Pancreas (tissue), 10 donors: ENCODE data around the gene SEC61A2. TPM values are rescaled to one million over a fixed set of nuclear protein-coding genes. Genes with fewer than 3 reads are reported as not detected.
"Not testable (repeated sequence)": the region's sequence is repeated elsewhere in the genome, so short reads cannot be mapped to it uniquely, and the experiment has no call there.

Experiments
- ATAC-seq, 4 donors: fragments of 200-7000 bp; cut with Tn5 transposase; one replicate each; pipeline versions ENCODE4 v1.8.0 to v1.9.1; 2020; ENCODE audit warnings: mild to moderate bottlenecking in 4 of 4, moderate library complexity in 4 of 4
- DNase-seq, 6 donors: peaks; one replicate each; pipeline ENCODE4 v3.0.0-alpha.2; 2020
- FAIRE-seq: peaks from 2 replicates; lab custom pipeline; 2012; peaks lifted over from hg19 to GRCh38; lab: Jason Lieb, UNC
- H3K27ac ChIP-seq, 4 donors: fragments of 200-600 bp; sonication (generic); 1 replicate in 3 of 4; 2 replicates in 1 of 4; pipeline versions ENCODE4 v1.5.0 to v1.8.0; 2020
- H3K27me3 ChIP-seq, 4 donors: fragments of 200-600 bp; one replicate each; pipeline ENCODE4 v1.8.0; 2021
- H3K36me3 ChIP-seq, 3 donors: fragments of 200-600 bp; sonication (generic) in 1 of 3; one replicate each; pipeline versions ENCODE4 v1.5.0 to v1.8.0; 2020 to 2021
- H3K4me1 ChIP-seq, 3 donors: fragments of 200-600 bp; one replicate each; pipeline ENCODE4 v1.8.0; 2021
- H3K4me3 ChIP-seq, 4 donors: fragments of 200-600 bp; sonication (generic) in 2 of 4; one replicate each; pipeline versions ENCODE4 v1.5.0 to v1.8.0; 2020 to 2021
- H3K9me3 ChIP-seq, 4 donors: fragments of 200-600 bp; one replicate each; pipeline ENCODE4 v1.8.0; 2021
- CTCF ChIP-seq, 4 donors: fragments of 200-600 bp; sonication (generic) in 3 of 4; IDR thresholded peaks; one replicate each; pipeline versions ENCODE4 v1.5.0 to v1.8.0; 2021; ENCODE audit warnings: antibody characterized with exemption in 4 of 4
- WGBS, 2 donors: extraction: QIAGEN DNeasy Blood & Tissue Kit; methylation state at CpG; one replicate each; pipeline ENCODE4 v1.1.7; 2013; 5-methylcytosine and 5-hydroxymethylcytosine counted together
- intact Hi-C, 3 donors: fragments of 100-400 bp; cut with DNase I; formaldehyde crosslinking; loops; one replicate each; pipeline versions ENCODE4 v1.11.1 to v1.14.2; 2022
- polyA plus RNA-seq, 2 donors: library from polyadenylated mRNA; stranded (reverse); fragments of 200-250 nt; gene quantifications; one replicate each; pipeline ENCODE4 v1.2.3, GENCODE V29; 2013
- total RNA-seq, 6 donors: library from RNA; stranded (reverse); fragmentation: NEBNext Ultra II Directional in 4 of 6; extraction: Animal tissue kit (Norgen Biotek cat#: 25700) in 4 of 6; gene quantifications; one replicate each; pipeline versions ENCODE4 v1.2.1 to v1.2.4, GENCODE V29; 2021 to 2023
- donor health status: healthy with polysubstance abuse.
- donor health status: DM: no; HTN: no; CAD: no; lungs with moderate emphysema.
- donor health status: DM: no; HTN: no; CAD: no.
- donor health status: control.
- donor health status: control.
- donor health status: Bipolar disorder and iron deficiency.
- donor health status: DM: yes; HTN: yes; CAD: no.
- donor health status: DM: no; HTN: no; CAD: no.
- donor health status: DM: no; HTN: no; CAD: no.
- donor health status: DM: yes; HTN: yes; CAD: no.

SEC61A2 gene
- total and polyA plus RNA-seq, 8 donors: 1.1 to 6.4 (median 1.9) TPM

DNA sequence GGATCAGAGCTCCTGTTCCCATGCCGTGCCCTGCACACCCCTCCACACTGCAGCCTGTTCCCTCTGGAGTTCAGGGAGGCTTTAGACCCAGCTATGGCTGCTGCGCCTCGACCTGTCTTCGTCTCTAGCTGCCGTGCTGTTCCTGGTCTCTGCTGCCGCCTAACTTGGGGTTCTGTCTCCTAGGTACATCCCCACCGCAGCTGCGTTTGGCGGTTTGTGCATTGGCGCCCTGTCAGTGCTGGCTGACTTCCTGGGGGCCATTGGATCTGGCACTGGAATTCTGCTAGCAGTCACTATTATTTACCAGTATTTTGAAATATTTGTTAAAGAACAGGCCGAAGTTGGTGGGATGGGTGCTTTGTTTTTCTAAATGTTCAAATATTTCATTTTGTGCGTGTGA lies 34.6 kb downstream of the SEC61A2 start:
- FAIRE-seq (no peak), ATAC-seq (no peak), DNase-seq (no peak)
- Histone ChIP-seq H3K27me3 (no peaks in the 10 kb centered on the region), H3K27ac (no peak overlapping the region), H3K9me3 (peaks cover 0 to 3% (median 0%) of the 10 kb centered on the region in 4 donors), H3K4me3 (no peak overlapping the region), H3K4me1 (no peaks in the 10 kb centered on the region), H3K36me3 (peaks cover 0 to 23% (median 0%) of the 10 kb centered on the region in 3 donors)
- no peak for TF ChIP-seq CTCF (IDR thresholded peaks at IDR 0.05)
- WGBS, 2 donors: 91 to 95% methylated on average over 12 of the region's 12 CpGs
- intact Hi-C loops: no loop called here

- ATAC-seq (no peak), FAIRE-seq (no peak), DNase-seq (no peak)
- 71 to 75% methylated on average over 3 of the region's 3 CpGs for WGBS, 2 donors
- Histone ChIP-seq H3K27ac (no peak overlapping the region), H3K36me3 (peaks cover 0 to 28% (median 0%) of the 10 kb centered on the region in 3 donors), H3K27me3 (no peaks in the 10 kb centered on the region), H3K4me3 (no peak overlapping the region), H3K9me3 (peaks cover 0 to 3% (median 0%) of the 10 kb centered on the region in 4 donors), H3K4me1 (no peaks in the 10 kb centered on the region)
- intact Hi-C loops: no loop called here
- TF ChIP-seq CTCF (IDR thresholded peaks at IDR 0.05): no peak
Observed at GRCh38 chr10:12165036-12165435, 35.6 kb downstream of the SEC61A2 start.

DNA sequence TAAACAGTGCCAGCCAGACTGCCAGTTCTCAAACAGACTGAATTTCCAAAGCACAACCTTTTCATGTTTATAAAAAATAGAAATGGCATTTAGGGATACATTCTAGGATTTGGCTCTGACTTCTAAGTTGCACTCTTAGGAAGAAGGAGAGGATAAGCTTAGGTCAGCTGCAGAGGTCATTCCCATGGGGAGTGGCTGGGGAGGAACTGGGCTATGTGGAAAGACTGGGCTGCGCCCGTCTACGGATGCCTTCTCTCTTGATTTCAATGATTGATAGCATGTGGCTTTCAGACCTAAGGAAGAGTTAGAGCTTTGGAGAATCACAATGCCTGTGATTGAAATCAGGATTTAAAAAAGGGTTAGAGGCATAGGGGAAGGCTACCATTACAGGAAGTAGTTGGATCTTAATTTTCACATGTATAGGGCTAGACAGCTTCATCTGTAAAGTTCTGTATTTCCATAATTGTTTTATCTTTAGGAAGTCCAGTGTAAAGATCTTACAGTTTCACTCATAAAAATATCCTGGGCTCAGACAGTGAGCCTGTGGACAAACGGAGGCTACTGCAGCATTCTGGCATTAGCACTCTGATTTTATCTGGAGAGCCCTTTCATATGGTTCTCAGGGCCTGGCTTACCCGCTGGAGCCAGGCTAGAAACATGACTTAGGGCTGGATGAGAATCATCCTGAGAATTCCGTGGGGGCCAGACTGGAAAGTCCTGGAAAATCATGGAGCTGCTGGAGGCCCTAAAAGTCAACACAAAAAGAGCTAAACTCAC lies 36.7 kb downstream of the SEC61A2 start:
- TF ChIP-seq CTCF (IDR thresholded peaks at IDR 0.05): no peak
- ATAC-seq (no peak), DNase-seq (no peak), FAIRE-seq (no peak)
- H3K27ac ChIP-seq: no peak overlapping the region
- H3K27me3 ChIP-seq: no peaks in the 10 kb centered on the region
- H3K4me1 ChIP-seq: no peaks in the 10 kb centered on the region
- no peak overlapping the region for H3K4me3 ChIP-seq
- peaks cover 0 to 38% (median 6%) of the 10 kb centered on the region in 3 donors for H3K36me3 ChIP-seq
- WGBS, 2 donors: 89 to 93% methylated on average over 6 of the region's 6 CpGs
- H3K9me3 ChIP-seq: peaks cover 0 to 3% (median 0%) of the 10 kb centered on the region in 4 donors
- intact Hi-C loops: no loop called here

GRCh38 chr10:12171512-12171911 lies 42.0 kb downstream of the SEC61A2 start:
- H3K4me3 ChIP-seq, H3K4me1 ChIP-seq, H3K9me3 ChIP-seq, DNase-seq, intact Hi-C loops, H3K27ac ChIP-seq, FAIRE-seq, H3K27me3 ChIP-seq, ATAC-seq: not testable (repeated sequence)
- peaks cover 0 to 51% (median 6%) of the 10 kb centered on the region in 3 donors for H3K36me3 ChIP-seq
- 88 to 96% methylated on average over 6 of the region's 6 CpGs for WGBS, 2 donors

- 91 to 92% methylated on average over 9 of the region's 9 CpGs for WGBS, 2 donors
- Histone ChIP-seq H3K27me3 (no peaks in the 10 kb centered on the region), H3K9me3 (no peaks in the 10 kb centered on the region), H3K4me3 (no peak overlapping the region), H3K27ac (no peak overlapping the region), H3K36me3 (peaks cover 0 to 22% (median 0%) of the 10 kb centered on the region in 3 donors), H3K4me1 (no peaks in the 10 kb centered on the region)
- DNase-seq (no peak), ATAC-seq (no peak), FAIRE-seq (no peak)
- no peak for TF ChIP-seq CTCF (IDR thresholded peaks at IDR 0.05)
- intact Hi-C loops: no loop called here
Observed at GRCh38 chr10:12177642-12178041, 48.2 kb downstream of the SEC61A2 start.
